Caki2 (cell line): Measurements from ENCODE around the gene CSAD. TPM values are rescaled to one million over a fixed set of nuclear protein-coding genes. Genes with fewer than 3 reads are reported as not detected.
"Not testable (repeated sequence)": the region's sequence is repeated elsewhere in the genome, so short reads cannot be mapped to it uniquely, and the experiment has no call there.

Experiments used
- DNase-seq: peaks from one replicate; pipeline ENCODE4 v3.0.0-alpha.2; 2015; ENCODE audit warnings: low read depth
- in situ Hi-C: cut with HindIII; loops from 2 replicates; pipeline ENCODE4 v1.10.0; 2016; ENCODE audit warnings: low sequenced_read_pairs, low pct_unique_long_range_greater_than_20kb, mixed read lengths
- total RNA-seq: library from RNA; depleted of rRNA; stranded (reverse); fragments of >200 nt; shearing (Covaris generic); gene quantifications from 2 replicates; pipeline ENCODE4 v1.2.3, GENCODE V29; 2014; ENCODE audit warnings: low replicate concordance

Gene CSAD
- total RNA-seq, 1 experiment from 2014 or later, result 2.5 TPM

DNA sequence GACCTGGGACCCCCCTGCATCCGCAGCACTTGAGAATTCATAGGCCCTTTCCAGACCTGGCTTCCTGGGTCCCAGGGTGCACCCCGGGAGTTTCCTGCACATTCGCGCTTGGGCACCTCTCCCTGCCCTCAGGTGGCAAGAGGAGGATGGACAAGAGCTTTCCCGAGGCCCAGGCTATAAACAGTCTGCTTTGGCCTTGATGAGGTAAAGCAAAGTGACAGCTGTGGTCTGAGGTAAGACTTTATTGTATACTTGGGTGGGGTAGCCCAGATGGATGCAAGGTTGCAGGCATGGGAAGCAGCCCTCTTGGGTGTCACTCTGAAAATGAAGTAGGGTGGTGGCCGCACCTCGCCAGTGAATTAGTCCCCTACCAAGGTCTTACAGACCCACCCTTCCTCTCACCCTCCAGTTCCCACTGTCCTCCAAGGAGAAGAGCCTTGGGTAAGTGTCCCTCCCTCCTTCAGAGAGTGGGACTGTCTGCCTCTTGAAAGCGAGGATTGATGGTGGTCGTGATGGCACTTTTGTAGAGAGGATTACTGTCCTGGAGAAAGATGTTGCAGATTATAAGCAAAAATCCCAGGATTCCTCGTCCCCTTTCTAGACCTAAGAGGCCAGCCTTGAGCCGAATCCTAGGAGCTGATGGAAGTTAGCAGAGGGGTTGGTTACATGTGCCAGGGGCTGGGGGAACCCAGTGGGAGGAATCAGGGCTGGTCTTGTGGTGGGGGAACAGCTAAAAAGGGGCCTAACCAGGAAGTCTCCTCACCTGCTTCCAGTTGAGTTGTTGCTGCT is 10.6 kb upstream of the CSAD start:
- in situ Hi-C loops, result loop anchor here (10.0 kb wide), 1 partner anchor 56 kb away; no protein-coding TSS in a partner anchor
- DNase-seq, result no peak

DNA sequence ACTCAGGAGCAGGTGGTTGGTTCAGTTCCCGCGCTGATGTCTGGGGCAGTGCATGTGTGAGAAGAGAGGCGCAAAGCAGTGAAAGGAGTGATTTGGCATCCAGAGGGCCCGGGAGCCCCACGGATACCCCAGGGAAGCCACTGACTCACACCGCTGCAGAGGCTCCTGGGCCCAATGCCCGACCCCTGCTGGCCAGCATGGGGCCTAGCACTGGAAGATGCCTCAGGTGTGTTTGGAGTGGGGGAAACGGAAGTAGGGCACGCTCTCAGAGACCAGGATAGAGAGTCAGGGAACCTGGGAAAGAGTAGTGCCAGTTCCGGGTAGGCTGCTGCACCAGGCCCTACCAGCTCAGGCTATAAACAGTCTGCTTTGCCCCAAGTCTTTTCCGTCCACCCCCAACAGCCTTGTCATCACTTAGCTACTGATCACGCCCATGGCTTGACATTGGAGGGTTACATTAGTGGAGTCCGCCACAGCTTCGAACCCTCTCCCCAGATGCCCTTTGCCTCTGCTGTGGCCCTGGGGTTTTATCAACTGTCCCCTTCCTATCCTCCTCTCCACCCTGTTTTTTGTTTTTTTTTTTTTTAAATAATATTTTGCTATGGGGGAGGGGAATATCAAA is 9.5 kb upstream of the CSAD start:
- peak; percentile 41 for DNase-seq
- in situ Hi-C loops, result loop anchor here (10.0 kb wide), 1 partner anchor 55 kb away; no protein-coding TSS in a partner anchor

DNA sequence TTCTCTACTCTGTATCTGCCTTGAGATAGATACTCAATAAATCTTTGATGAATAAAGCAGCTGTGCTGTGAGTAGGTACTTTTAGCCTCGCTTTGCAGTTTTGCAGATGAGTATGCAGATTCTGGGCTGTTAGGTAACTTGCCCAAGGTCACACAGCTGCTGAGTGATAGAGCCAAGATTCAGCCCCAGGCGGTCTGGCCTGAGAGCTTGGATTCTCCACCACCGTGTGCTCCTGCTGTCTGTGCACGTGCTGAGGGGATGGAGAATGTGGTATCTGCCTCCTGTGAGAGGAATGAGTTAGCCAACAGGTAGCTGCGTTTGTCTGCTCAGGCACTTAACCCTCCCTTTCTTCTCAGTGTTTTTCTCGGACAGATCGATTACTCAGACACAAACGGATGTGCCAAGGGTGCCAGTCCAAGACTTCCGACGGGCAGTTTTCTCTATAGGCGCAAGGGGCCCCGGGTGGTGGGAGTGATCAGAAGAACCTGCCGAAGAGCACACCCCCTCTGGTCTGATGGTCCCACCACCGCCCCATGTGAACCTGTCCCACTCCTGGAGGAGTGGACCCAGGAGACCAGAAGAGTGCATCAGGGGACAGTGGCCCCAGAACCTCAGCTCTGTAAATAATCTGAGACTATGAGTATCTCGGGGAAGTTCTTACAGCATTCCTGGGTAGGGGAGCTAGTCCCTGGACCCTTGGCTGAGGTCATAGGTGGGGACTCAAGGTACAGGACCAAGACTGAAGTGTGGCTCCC is 6.6 kb upstream of the CSAD start:
- in situ Hi-C loops, result no loop called here
- no peak for DNase-seq

- no peak for DNase-seq
- in situ Hi-C loops, result no loop called here
These were observed 6.0 kb upstream of the CSAD start for GRCh38 chr12:53186745-53187144.

GRCh38 chr12:53185582-53186153 is 4.9 kb upstream of the CSAD start:
- in situ Hi-C loops, result no loop called here
- DNase-seq, result no peak

DNA sequence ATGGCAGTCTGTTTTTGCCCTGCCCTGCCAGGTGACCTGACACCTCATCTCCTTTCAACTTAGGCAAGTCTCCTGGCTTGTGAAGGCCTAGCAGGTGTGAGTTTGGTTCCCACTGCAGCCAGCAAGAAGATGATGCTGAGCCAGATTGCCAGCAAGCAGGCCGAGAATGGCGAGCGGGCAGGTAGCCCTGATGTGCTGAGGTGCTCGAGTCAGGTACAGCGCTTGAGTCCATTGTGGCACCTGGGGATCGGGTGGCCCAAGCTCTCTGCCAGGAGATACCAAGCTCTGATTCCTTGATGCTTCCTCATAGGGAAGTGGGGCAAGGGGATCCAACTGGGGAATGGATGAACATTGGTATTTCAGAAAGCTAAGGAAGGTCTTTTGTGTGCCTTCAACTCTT is 4.1 kb upstream of the CSAD start:
- in situ Hi-C loops, result no loop called here
- no peak for DNase-seq

DNA sequence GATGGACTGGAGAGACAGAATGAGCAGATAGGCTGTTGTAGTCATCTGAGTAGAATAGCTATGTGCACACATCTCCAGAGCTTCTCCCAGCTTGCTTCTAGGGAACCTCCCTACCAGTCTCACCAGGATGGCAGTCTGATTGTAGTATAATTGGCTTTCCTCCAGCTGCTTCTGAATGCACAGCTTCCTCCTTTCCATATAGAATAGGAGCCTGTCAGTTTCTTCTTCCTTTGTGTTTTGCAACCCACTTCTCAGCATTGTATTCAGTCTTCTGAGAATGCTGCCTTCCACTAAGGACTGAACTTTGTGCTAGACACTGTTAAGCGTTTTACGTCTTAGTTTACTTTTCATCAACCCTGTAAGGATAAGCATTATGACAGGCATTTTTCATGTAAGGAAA is 2.2 kb upstream of the CSAD start:
- in situ Hi-C loops, result no loop called here
- DNase-seq, result no peak

- in situ Hi-C loops, result no loop called here
- no peak for DNase-seq
These were observed 1.2 kb upstream of the CSAD start for GRCh38 chr12:53181935-53182334.

- in situ Hi-C loops, result no loop called here
- DNase-seq, result no peak
These were observed 363 bp upstream of the CSAD start for GRCh38 chr12:53180931-53181645.

DNA sequence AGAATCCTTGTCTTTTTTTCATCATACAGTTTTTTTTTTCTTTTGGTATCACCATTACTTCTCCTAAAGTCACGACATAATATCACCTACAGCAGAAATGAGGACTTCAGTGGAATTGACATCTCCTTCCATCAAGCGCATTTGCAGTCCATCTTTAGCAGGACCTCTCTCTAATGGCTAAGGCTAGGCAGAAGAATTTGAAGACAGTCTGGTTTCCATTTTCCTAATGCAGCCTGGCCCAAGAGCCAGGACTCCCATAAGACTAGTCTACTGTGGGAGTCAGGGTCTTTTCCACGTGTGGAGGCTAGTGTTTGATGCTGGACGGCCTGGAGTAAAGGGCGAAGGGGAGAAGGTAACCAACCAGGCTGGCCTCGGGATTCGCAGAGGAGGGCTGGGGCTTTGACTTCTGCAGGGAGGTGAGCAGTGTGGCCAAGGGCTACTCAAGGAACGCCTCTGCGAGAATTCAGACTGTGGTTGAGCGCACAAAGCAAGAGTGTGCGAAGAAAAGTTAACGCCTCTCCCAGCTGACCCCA is 972 bp downstream of the CSAD start:
- in situ Hi-C loops, result no loop called here
- no peak for DNase-seq

GRCh38 chr12:53178803-53179202 is 1.9 kb downstream of the CSAD start:
- in situ Hi-C loops, DNase-seq: not testable (repeated sequence)

DNA sequence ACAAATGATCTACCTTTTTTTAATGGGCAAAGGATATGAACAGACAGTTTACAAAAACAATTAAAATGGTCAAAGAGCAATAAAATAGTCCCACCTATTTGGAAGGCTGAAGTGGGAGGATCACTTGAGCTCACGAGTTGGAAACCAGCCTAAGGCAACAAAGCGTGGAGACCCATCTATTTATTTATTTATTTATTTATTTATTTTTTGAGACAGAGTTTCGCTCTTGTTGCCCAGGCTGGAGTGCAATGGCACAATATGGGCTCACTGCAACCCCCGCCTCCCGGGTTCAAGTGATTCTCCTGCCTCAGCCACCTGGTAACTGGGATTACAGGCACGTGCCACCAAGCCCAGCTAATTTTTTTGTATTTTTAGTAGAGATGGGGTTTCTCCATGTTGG is 3.3 kb downstream of the CSAD start:
- DNase-seq, in situ Hi-C loops: not testable (repeated sequence)

DNA sequence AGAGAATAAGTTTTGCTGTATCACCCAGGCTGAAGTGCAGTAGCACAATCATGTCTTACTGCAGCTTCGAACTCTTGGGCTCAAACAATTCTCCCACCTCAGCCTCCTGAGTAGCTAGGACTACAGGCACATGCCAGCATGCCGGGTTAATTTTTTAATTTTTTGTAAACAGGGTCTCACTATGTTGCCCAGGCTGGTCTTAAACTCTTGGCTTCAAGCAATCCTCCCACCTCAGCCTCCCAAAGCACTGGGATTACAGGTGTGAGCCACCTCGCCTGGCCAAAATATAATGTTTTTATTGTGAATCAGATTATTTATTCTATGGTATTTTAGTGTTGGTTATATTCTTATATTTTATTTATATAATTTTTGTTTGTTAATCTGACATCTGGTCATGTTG is 4.0 kb downstream of the CSAD start:
- in situ Hi-C loops, result no loop called here
- DNase-seq, result no peak

GRCh38 chr12:53174881-53175491 is 5.7 kb downstream of the CSAD start:
- peak; percentile 46 for DNase-seq
- in situ Hi-C loops, result no loop called here

GRCh38 chr12:53173085-53173715 is 7.5 kb downstream of the CSAD start:
- no peak for DNase-seq
- in situ Hi-C loops, result no loop called here

DNA sequence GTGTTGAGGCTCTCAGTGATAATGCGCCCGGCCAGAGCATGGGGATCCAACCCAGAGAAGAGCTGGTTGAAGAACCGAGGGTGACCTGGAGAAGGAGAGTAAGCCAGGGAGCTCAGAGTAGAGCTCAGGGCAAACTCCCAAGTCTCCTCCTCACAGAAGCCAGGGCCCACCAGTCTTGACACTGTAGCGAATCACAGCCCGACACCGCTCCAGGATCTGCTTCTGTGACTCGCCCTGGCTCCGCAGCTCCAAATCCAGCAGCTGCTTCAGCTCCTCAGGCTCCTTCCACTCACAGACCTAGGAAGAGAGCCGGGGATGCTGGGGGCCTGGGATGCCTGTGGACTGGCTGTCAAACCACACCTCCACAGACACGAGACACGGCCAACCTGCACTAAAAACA is 8.4 kb downstream of the CSAD start:
- DNase-seq, result no peak
- in situ Hi-C loops, result no loop called here

GRCh38 chr12:53171725-53172329 is 8.9 kb downstream of the CSAD start:
- in situ Hi-C loops, result no loop called here
- DNase-seq, result no peak
